CD1c-positive myeloid dendritic cell (primary cell): ENCODE measurements around the gene NLRP5.
A peak's percentile ranks its signal among the peaks of the same experiment; 100 is the strongest.
"Not testable (repeated sequence)": the region's sequence is repeated elsewhere in the genome, so short reads cannot be mapped to it uniquely, and the experiment has no call there.

ENCODE experiments used
- DNase-seq: peaks from one replicate; pipeline ENCODE4 v3.0.0-alpha.2; 2016; ENCODE audit errors: extremely low spot score

NLRP5 gene

DNA sequence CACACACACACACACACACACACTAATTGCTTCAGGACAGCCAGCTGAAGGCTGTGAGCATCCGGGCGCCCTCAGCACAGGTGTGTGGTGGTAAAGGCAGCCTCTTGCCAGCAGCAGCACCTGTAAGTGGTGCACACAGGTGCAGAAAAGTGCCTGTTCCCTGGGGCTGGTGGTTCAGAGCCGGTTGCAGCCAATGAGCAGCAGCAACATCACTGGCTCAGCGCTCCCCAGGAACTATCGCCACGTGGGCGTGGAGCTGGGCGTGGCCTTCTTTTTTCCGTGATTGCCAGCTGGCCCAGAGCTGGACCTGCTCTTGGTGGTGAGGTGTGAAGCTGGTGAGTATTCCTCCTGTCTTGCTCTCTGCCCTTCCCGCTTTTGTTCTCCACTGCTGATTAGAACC, at the start of gene NLRP5:
TSS of gene NLRP5 (plus strand) at position 289 of the 400 bp plus-strand sequence.
- no peak for DNase-seq

DNA sequence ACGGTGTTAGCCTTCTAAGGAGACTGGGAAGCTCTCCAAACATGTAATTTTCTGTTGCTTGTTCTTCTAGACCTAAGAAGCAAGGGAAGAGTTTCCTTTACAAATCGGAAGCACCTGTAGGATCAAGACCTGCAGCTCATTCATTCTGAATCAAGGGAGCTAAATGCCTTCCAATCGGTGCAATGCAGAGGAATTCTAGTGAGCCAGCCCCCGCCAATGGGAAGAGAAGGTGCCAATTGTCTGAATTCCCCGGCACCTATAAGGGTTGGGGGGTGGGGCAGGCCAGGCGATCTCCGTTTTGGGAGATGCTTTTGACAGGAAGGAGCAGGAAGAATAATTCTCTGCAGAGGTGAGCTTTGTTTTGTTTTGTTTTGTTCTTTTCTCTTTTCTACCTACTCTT, 47.4 kb upstream of the NLRP5 start:
- no peak for DNase-seq

DNA sequence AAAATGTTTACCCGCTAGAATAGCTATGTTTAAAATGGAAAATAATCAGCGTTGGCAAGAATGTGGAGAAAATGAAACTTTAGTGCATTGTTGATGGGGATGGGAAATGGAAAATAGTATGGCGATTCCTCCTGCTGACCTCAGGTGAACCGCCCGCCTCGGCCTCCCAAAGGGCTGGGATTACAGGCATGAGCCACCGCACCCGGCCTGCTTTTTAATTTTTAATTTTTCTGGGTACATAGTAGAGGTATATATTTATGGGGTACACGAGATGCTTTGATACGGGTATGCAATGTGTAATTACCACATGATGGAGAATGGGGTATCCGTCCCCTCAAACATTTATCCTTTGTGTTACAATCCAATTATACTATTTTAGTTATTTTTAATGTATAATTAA, 46.3 kb upstream of the NLRP5 start:
- no peak for DNase-seq

GRCh38 chr19:55947532-55947931, 39.0 kb upstream of the NLRP5 start, which contains the start of gene NLRP8:
Gene NLRP8 (plus strand): TSS chr19:55947832.
- DNase-seq, result no peak

DNA sequence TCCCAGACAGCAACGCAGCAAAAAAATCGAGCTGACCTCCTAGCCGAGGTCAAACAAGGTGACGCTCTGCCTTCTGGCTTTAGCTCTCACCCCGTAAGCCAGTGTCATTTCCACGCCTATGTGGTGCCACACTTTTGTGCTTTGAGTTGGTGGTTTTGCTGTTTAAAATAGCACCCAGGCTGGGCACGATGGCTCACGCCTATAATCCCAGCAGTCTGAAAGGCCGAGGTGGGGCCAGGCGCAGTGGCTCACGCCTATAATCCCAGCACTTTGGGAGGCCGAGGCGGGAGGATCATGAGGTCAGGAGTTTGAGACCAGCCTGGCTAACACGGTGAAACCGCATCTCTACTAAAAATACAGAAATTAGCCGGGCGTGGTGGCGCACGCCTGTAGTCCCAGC, 36.0 kb upstream of the NLRP5 start:
- DNase-seq, result not testable (repeated sequence)

DNA sequence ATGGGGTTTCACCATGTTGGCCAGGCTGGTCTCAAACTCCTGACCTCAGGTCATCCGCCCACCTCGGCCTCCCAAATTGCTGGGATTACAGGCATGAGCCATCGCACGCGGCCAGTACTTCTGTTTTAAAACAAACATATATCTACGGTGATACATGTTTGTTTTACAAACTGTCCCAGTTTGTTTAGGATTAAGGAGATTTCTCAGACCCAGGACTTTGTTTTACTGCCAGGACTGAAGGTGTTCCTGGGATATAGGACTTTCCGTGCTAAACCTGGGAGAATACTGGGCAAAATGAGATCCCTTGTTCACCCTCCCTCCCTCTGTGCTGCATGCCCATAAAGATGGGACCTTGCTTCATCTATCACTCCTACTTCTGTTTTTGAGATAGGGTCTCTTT, 30.1 kb upstream of the NLRP5 start:
- no peak for DNase-seq

DNA sequence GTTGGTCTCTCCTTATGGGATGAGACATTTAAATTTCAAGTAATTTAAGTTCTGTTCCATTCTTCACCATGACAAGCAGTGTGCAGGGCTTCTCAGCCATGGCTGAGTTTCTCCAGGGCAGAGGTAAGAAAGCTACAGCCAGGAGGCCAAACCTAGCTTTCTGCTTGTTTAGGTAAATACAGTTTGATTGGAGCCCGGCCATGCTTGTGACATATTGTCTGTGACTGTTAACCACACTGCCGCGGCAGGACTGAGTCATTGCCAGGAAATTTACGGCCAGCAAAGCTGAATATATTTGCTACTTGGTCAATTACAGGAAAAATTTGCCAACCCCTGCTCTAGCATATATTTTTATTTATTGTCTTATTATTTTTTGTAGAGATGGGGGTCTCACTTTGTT, 28.2 kb upstream of the NLRP5 start:
- no peak for DNase-seq

DNA sequence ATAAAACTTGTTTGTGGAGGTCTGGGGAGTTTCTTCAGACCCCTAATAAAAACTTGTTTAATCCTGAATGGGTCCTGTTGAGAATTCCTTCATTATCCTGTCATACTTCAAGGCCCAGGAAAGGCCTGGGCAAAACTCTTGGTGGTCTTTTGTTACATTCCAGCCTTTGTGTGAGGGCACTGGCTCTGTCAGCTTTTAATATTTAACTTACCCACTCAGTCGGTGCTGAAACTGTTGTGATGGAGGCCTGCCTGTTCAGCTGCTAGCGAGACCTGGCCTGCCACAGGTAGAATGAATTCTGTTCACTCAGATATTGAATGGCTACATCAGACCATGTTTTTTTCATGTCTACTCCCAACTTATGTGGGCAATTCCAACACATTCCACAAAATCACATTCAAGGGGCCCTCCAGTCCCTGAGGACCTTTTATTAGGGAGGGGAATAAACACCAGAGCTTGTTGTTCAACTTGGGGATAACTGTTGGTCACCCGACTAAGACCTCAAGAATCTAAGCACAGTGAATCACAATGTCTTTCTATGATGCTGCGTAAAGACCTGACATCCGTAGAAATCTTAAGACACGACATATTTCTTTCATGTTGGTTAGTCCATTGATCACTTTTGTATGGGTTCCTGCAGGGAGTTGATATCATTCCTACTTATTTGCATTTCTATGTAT, 26.4 kb upstream of the NLRP5 start:
- DNase-seq, result no peak

DNA sequence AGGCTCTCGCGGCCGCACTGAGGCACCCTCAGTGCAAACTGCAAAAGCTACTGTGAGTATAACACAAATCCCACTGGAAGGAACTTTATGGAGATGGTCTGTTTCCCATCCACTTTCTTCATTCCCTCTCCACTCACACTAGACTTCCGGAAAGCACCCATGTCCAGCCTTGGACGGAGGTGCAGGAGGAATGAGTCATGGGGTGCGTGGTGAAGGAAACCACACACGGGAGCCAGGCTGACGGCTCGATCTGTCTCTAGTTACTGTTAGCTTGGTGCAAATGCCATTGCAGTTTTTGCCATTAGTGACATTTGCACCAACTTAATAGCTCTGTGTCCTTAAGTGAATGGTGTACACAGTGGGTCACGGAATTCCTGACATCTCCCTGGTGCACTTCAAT, 24.4 kb upstream of the NLRP5 start:
- no peak for DNase-seq

DNA sequence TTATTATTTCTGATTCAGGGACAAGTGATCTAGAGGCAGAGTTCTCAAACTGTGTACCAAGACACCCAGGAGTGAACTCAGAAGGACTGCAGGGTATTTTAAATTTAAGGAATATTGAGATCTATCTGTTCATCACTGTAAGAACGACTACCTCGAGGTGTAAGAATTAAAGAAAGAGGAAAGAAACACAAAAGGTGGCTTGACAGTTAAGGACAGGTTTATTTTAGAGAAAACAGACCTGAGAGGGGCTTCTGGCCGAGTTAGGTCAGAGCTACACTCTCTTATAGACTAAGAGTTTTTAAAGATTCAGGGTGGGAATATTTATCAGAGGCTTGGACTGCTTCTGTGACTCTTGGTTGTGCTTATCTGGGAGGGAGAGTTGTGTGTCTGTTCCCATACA, 12.6 kb upstream of the NLRP5 start:
- DNase-seq, result no peak

DNA sequence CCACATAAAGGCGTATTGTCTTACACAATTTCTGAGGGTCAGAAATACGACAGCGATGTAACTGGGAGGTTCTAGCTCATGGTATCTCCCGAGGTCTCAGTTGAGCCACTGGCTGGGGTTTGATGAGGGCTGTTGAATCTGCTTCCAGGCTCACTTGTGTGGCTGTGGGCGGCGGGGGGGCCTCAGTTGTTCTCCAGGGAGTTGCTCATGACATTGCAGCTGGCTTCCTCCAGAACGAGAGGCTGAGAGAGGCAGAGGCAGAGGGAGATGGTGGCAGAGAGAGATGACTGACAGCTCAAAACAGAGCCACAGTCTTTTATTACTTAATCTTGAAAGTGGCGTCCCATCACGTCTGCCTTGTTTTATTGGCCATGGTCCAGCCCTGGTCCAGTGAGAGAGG, 6.2 kb upstream of the NLRP5 start:
- DNase-seq, result no peak

GRCh38 chr19:55985254-55985653, 1.3 kb upstream of the NLRP5 start:
- DNase-seq, result no peak

DNA sequence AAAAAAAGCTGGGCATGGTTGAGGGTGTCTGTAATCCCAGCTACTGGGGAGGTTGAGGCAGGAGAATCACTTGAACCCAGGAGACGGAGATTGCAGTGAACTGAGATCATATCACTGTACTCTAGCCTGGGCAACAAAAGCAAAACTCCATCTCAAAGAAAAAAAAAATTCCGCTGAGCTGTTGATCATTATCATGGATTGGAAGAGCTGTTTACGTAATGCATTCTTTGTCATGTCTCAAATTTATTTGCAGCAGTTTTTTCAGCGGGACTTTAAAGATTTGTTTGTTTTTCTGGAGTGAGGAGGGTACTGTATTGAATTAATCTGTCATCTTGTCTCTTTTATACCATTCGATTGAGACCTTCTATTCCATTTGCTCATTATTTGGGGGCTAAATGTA, 4.3 kb downstream of the NLRP5 start:
- no peak for DNase-seq

DNA sequence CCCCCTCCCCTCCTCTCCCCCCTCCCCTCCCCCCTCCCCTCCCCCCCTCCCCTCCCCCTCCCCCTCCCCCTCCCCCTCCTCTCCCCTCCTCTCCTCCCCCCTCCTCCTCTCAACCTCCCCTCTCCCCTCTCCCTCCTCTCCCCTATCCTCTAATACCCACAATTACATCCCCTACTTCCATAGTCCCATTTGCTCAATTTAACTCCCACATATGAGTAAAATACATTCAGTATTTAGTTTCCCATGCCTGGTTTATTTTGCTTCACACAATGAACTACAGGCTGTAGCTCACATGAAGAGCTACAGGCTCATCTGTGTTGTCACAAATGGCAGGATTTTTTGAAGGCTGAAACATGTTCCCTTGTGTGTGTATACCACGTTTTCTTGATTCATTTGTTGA, 6.9 kb downstream of the NLRP5 start:
- DNase-seq, result no peak

DNA sequence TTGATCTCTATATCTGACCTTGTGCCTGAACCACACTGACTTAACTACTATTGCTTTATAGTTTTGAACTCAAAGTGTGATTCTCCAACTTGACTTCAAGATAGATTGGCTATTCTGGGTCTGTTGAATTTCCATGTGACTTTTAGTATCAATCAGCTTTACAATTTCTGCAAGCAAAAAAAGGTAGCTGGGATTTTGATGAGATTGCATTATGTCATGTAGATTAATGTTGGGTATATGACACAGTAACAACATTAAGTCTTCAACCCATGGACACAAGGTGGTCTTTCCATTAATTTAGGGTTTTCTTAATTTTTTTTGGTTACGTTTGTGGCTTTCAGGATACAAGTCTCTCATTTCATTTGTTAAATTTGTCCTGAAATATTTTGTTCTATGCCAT, 28.2 kb downstream of the NLRP5 start:
- DNase-seq, result no peak

- no peak for DNase-seq
Measured at GRCh38 chr19:56015756-56016155, 29.2 kb downstream of the NLRP5 start.

GRCh38 chr19:56019325-56019724, 32.8 kb downstream of the NLRP5 start:
- DNase-seq, result not testable (repeated sequence)

DNA sequence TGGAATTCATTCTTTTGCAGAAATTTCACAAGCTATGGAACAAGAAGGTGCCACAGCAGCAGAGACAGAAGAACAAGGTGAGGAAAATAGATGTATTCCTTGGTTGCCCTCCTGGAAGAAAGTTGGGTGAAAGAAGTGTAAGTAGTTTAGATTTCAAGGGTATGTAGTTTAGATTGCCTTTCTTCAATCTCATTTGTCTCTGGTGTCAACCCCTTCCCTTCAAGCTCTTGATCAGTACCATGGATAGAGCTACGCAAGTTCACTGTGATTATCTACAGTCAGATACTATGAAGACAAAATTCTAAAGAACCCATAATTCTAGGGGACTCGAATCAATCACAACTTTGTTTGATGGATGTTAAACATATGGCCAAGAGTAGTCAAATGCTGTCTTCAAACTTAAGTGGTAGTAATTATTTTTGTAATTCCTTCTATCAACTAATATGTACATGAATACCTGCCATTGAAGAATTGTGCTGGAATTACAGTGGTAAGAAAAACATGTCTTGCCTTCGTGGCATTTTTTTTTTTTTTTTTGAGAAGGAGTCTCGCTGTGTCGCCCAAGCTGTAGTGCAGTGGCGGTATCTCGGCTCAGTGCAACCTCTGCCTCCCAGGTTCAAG, 33.9 kb downstream of the NLRP5 start:
- DNase-seq, result not testable (repeated sequence)

DNA sequence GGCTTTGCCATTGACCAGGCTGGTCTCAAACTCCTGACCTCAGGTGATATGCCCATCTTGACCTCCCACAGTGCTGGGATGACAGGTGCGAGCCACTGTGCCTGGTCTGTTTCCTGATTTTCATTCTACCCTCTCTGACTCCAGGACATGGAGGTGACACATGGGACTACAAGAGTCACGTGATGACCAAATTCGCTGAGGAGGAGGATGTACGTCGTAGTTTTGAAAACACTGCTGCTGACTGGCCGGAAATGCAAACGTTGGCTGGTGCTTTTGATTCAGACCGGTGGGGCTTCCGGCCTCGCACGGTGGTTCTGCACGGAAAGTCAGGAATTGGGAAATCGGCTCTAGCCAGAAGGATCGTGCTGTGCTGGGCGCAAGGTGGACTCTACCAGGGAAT, 40.2 kb downstream of the NLRP5 start:
- no peak for DNase-seq

DNA sequence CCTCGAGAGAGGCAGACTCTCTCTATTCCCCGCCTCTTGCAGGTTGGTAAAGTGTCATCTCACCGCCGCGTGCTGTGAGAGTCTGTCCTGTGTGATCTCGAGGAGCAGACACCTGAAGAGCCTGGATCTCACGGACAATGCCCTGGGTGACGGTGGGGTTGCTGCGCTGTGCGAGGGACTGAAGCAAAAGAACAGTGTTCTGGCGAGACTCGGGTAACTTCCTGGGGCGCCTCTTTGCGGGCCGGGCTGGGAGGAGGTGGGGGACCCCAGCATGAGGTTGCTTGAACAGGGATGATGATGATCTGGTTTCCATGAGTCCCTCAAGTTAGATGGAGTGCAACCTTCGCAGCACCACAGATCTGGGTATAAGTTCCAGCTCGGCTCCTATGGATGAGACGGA, 67.0 kb downstream of the NLRP5 start:
- DNase-seq, result no peak

DNA sequence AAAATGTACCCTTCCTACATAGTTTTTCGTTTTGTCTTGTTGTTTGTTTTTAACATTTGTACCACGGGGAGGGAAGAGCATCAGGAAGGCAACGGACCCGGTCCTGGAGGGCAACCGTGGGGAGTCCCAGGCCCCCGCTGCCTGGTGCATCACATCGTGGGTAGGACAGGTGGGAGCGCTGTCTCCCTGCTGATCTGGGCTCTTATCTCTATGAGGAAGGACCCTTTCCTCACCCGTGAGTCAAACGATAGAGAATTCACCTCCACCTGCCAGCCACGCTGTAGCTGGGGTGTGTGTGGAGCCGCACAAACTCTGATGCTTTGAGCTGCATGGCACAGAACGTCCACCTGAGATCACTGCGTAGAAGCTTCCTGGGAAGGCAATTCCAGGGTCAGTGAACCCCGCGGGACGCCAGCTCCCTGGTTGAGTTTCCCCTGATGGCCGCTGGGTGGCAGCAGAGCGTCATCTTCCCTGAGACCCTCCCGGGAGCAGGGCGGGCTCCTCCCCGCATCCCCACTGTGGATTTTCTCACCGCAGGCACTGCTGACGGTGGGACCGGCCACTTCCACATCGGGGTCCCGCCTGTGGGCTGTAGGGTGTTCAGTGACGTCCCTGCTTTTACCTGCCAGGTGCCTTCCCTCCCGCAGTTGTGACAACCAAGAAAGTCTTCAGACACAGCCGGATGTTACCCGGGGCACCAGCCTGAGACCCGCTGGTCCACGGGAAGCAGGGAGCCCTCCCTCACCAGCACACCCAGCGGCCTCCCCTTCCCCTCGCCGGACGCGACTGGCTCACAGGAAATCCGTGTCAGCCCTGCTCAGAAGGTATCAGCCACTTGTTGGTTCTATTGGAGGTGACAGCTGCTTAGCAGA, 79.8 kb downstream of the NLRP5 start:
- DNase-seq, result peak; percentile 63

DNA sequence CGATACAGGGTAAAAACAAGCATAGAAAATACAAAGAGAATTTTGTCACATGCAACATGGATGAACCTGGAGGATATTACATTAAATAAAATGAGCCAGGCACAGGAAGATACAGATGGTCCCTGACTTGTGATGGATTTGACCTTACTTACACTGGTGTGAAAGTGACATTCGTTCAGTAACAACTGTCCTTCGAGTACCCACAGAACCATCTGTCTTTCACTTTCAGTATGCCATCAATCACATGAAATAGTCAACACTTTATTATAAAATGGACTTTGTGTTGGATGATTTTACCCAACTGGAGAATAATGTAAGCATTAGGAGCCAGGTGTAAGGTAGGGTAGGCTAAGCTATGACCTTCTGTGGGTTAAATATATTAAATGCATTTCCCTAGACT, 83.1 kb downstream of the NLRP5 start:
- DNase-seq, result no peak

GRCh38 chr19:56071151-56071550, 84.6 kb downstream of the NLRP5 start:
- DNase-seq, result no peak
